Activated CD4-positive, alpha-beta T cell treated with anti-CD3 and anti-CD28 coated beads for 36 hours (primary cell): ENCODE measurements around the gene MEFV. TPM values are rescaled to one million over a fixed set of nuclear protein-coding genes. Genes with fewer than 3 reads are reported as not detected.
"Not testable (repeated sequence)": the region's sequence is repeated elsewhere in the genome, so short reads cannot be mapped to it uniquely, and the experiment has no call there.

ENCODE experiments used
- ATAC-seq: fragments of 200-7000 bp; cut with Tn5 transposase; one replicate; pipeline ENCODE4 v1.10.0; 2021; ENCODE audit warnings: mild to moderate bottlenecking, moderate library complexity
- CTCF ChIA-PET: fragments of 350-600 bp; sonication (Branson Sonifier 250); formaldehyde crosslinking; loops from one replicate; lab custom pipeline; 2021; ENCODE audit warnings: antibody characterized with exemption; lab: Charles Lee
- POLR2A ChIA-PET: fragments of 350-600 bp; sonication (Branson Sonifier 250); formaldehyde crosslinking; loops from one replicate; lab custom pipeline; 2021; ENCODE audit warnings: antibody characterized with exemption, inconsistent platforms; lab: Charles Lee
- DNase-seq: peaks from one replicate; pipeline ENCODE4 v3.0.0-alpha.2; 2020
- H3K27ac Mint-ChIP-seq: one replicate; pipeline ENCODE4 v1.8.0; 2021; ENCODE audit warnings: mixed read lengths
- H3K27me3 Mint-ChIP-seq: one replicate; pipeline ENCODE4 v1.8.0; 2021; ENCODE audit warnings: mixed read lengths
- H3K36me3 Mint-ChIP-seq: one replicate; pipeline ENCODE4 v1.8.0; 2021; ENCODE audit warnings: low read depth, mixed read lengths
- H3K4me1 Mint-ChIP-seq: one replicate; pipeline ENCODE4 v1.8.0; 2021; ENCODE audit warnings: mixed read lengths
- H3K4me3 Mint-ChIP-seq: one replicate; pipeline ENCODE4 v1.8.0; 2021; ENCODE audit warnings: mild to moderate bottlenecking, moderate library complexity, mixed read lengths
- H3K9me3 Mint-ChIP-seq: one replicate; pipeline ENCODE4 v1.8.0; 2021; ENCODE audit warnings: low read depth, mixed read lengths
- intact Hi-C, 2 experiments: fragments of 100-400 bp; cut with DNase I in 1 of 2; cut with micrococcal nuclease in 1 of 2; formaldehyde crosslinking; loops; one replicate each; pipeline versions ENCODE4 v1.14.2 to v1.15.1; 2022 to 2024; cut with DNase I, micrococcal nuclease
- total RNA-seq, 2 experiments: library from RNA; stranded (reverse); gene quantifications; one replicate each; pipeline ENCODE4 v1.2.3, GENCODE V29; 2021

Gene MEFV
- total RNA-seq, 2 experiments from 2014 or later: 0.09 to 0.14 TPM

- ATAC-seq (peak; percentile 39), DNase-seq (peak; percentile 36)
- peak overlapping the region; percentile 94 for H3K27ac Mint-ChIP-seq
- H3K4me1 Mint-ChIP-seq: peaks cover 31% of the 10 kb centered on the region
- peak overlapping the region; percentile 4 for H3K4me3 Mint-ChIP-seq
- H3K27me3 Mint-ChIP-seq: no peaks in the 10 kb centered on the region
- H3K36me3 Mint-ChIP-seq: peaks cover 20% of the 10 kb centered on the region
- peaks cover 20% of the 10 kb centered on the region for H3K9me3 Mint-ChIP-seq
- CTCF ChIA-PET: interaction anchor here (0.6 to 1.2 kb wide), 2 partner anchors 112 to 114 kb away, joined by 3 read pairs; no protein-coding TSS in a partner anchor
- POLR2A ChIA-PET: interaction anchor here (0.6 to 1.8 kb wide), 5 partner anchors 10 to 361 kb away, joined by 3 to 6 read pairs (median 3); partner anchors contain the start of genes ZNF174 and ZNF263
- intact Hi-C loops: loop anchor here (1.0 to 10.0 kb wide), 9 partner anchors 19 to 149 kb away; partner anchors contain the start of genes ZNF200 (in 2 of the 2) and ZNF263 (in 1 of the 2)
Measured at GRCh38 chr16:3215601-3216262, 40.7 kb downstream of the MEFV start.

GRCh38 chr16:3214904-3215600, 41.4 kb downstream of the MEFV start:
- Mint-ChIP-seq H3K36me3 (peaks cover 20% of the 10 kb centered on the region), H3K4me3 (peak overlapping the region; percentile 4), H3K4me1 (peaks cover 32% of the 10 kb centered on the region), H3K27ac (peak overlapping the region; percentile 94), H3K27me3 (no peaks in the 10 kb centered on the region), H3K9me3 (peaks cover 20% of the 10 kb centered on the region)
- peak; percentile 49 for DNase-seq
- ChIA-PET CTCF (interaction anchor here (0.5 kb wide), 1 partner anchor 143 kb away, joined by 3 read pairs; no protein-coding TSS in a partner anchor), POLR2A (interaction anchor here (0.6 to 1.8 kb wide), 4 partner anchors 9 to 361 kb away, joined by 3 to 5 read pairs (median 3); partner anchors contain the start of gene ZNF263)
- ATAC-seq: peak; percentile 82
- intact Hi-C loops: loop anchor here (1.0 to 10.0 kb wide), 9 partner anchors 20 to 150 kb away; partner anchors contain the start of genes ZNF200 (in 2 of the 2) and ZNF263 (in 1 of the 2)

- no peak for ATAC-seq
- H3K4me3 Mint-ChIP-seq: no peak overlapping the region
- intact Hi-C loops: loop anchor here in 1 of 2 experiments (10.0 kb wide), 1 partner anchor 152 kb away; no protein-coding TSS in a partner anchor
- H3K9me3 Mint-ChIP-seq: peaks cover 14% of the 10 kb centered on the region
- no peaks in the 10 kb centered on the region for H3K27me3 Mint-ChIP-seq
- peaks cover 32% of the 10 kb centered on the region for H3K4me1 Mint-ChIP-seq
- peaks cover 17% of the 10 kb centered on the region for H3K36me3 Mint-ChIP-seq
- ChIA-PET CTCF (interaction anchor here (1.1 kb wide), 1 partner anchor 12 kb away, joined by 4 read pairs; no protein-coding TSS in a partner anchor), POLR2A (no interaction called here)
- no peak for DNase-seq
- no peak overlapping the region for H3K27ac Mint-ChIP-seq
Measured at GRCh38 chr16:3212567-3212966, 43.9 kb downstream of the MEFV start.

- no peaks in the 10 kb centered on the region for H3K27me3 Mint-ChIP-seq
- intact Hi-C loops: loop anchor here in 1 of 2 experiments (10.0 kb wide), 1 partner anchor 153 kb away; no protein-coding TSS in a partner anchor
- DNase-seq (no peak), ATAC-seq (no peak)
- H3K4me1 Mint-ChIP-seq: peaks cover 32% of the 10 kb centered on the region
- H3K27ac Mint-ChIP-seq: no peak overlapping the region
- H3K9me3 Mint-ChIP-seq: peaks cover 16% of the 10 kb centered on the region
- H3K36me3 Mint-ChIP-seq: peaks cover 17% of the 10 kb centered on the region
- POLR2A ChIA-PET: no interaction called here
- CTCF ChIA-PET: interaction anchor here (1.1 kb wide), 1 partner anchor 12 kb away, joined by 4 read pairs; no protein-coding TSS in a partner anchor
- no peak overlapping the region for H3K4me3 Mint-ChIP-seq
Measured at GRCh38 chr16:3212006-3212405, 44.4 kb downstream of the MEFV start.

- peaks cover 16% of the 10 kb centered on the region for H3K9me3 Mint-ChIP-seq
- POLR2A ChIA-PET: no interaction called here
Measured at GRCh38 chr16:3207086-3207953, 49.1 kb downstream of the MEFV start.

GRCh38 chr16:3205939-3206338, 50.5 kb downstream of the MEFV start:
- peaks cover 16% of the 10 kb centered on the region for H3K9me3 Mint-ChIP-seq
- intact Hi-C loops, H3K27me3 Mint-ChIP-seq, H3K4me3 Mint-ChIP-seq, H3K36me3 Mint-ChIP-seq, H3K27ac Mint-ChIP-seq, ATAC-seq, H3K4me1 Mint-ChIP-seq: not testable (repeated sequence)
- ChIA-PET CTCF (interaction anchor here (0.6 to 1.2 kb wide), 2 partner anchors 16 to 308 kb away, joined by 3 read pairs; no protein-coding TSS in a partner anchor), POLR2A (interaction anchor here (0.6 kb wide), 1 partner anchor 9 kb away, joined by 3 read pairs; no protein-coding TSS in a partner anchor)
- DNase-seq: peak; percentile 23

More at GRCh38 chr16:3207086-3207953, 49.1 kb downstream of the MEFV start:
- ATAC-seq: no peak
- DNase-seq: no peak
- H3K4me3 Mint-ChIP-seq: no peak overlapping the region
- H3K27ac Mint-ChIP-seq: no peak overlapping the region
- intact Hi-C loops: no loop called here
- H3K4me1 Mint-ChIP-seq: peaks cover 3% of the 10 kb centered on the region
- peaks cover 6% of the 10 kb centered on the region for H3K36me3 Mint-ChIP-seq
- CTCF ChIA-PET: interaction anchor here (1.2 kb wide), 1 partner anchor 50 kb away, joined by 3 read pairs; no protein-coding TSS in a partner anchor
- peaks cover 2% of the 10 kb centered on the region for H3K27me3 Mint-ChIP-seq

- H3K27me3 Mint-ChIP-seq: peaks cover 3% of the 10 kb centered on the region
- ChIA-PET CTCF (interaction anchor here (0.6 to 0.9 kb wide), 2 partner anchors 21 to 95 kb away, joined by 3 read pairs; no protein-coding TSS in a partner anchor), POLR2A (no interaction called here)
- no peak overlapping the region for H3K27ac Mint-ChIP-seq
- intact Hi-C loops: no loop called here
- H3K36me3 Mint-ChIP-seq: peaks cover 6% of the 10 kb centered on the region
- H3K4me1 Mint-ChIP-seq: no peaks in the 10 kb centered on the region
- no peak for ATAC-seq
- no peak for DNase-seq
- H3K4me3 Mint-ChIP-seq: no peak overlapping the region
- peaks cover 16% of the 10 kb centered on the region for H3K9me3 Mint-ChIP-seq
Measured at GRCh38 chr16:3202903-3203539, 53.4 kb downstream of the MEFV start.

GRCh38 chr16:3198334-3199072, 57.9 kb downstream of the MEFV start:
- no peaks in the 10 kb centered on the region for H3K9me3 Mint-ChIP-seq
- intact Hi-C loops: no loop called here
- H3K27me3 Mint-ChIP-seq: peaks cover 19% of the 10 kb centered on the region
- no peaks in the 10 kb centered on the region for H3K36me3 Mint-ChIP-seq
- DNase-seq (no peak), ATAC-seq (no peak)
- ChIA-PET POLR2A (interaction anchor here (0.5 kb wide), 1 partner anchor 17 kb away, joined by 3 read pairs; no protein-coding TSS in a partner anchor), CTCF (interaction anchor here (1.2 kb wide), 1 partner anchor 33 kb away, joined by 4 read pairs; no protein-coding TSS in a partner anchor)
- H3K27ac Mint-ChIP-seq: no peak overlapping the region
- no peak overlapping the region for H3K4me3 Mint-ChIP-seq
- H3K4me1 Mint-ChIP-seq: no peaks in the 10 kb centered on the region

GRCh38 chr16:3197694-3198333, 58.6 kb downstream of the MEFV start:
- not testable (repeated sequence) for H3K4me1 Mint-ChIP-seq

More at GRCh38 chr16:3197694-3198333, 58.6 kb downstream of the MEFV start:
- H3K27ac Mint-ChIP-seq, POLR2A ChIA-PET, DNase-seq, intact Hi-C loops, H3K36me3 Mint-ChIP-seq, ATAC-seq, H3K4me3 Mint-ChIP-seq, H3K9me3 Mint-ChIP-seq: not testable (repeated sequence)
- CTCF ChIA-PET: interaction anchor here (1.2 kb wide), 1 partner anchor 32 kb away, joined by 4 read pairs; no protein-coding TSS in a partner anchor
- peaks cover 26% of the 10 kb centered on the region for H3K27me3 Mint-ChIP-seq
